ENCODE results near the gene VPS4B. TPM values are rescaled to one million over a fixed set of nuclear protein-coding genes. Genes with fewer than 3 reads are reported as not detected.

The VPS4B gene
- total and polyA plus RNA-seq, 10 of the 15 experiments (the other 5 are each of a cell fraction or from before 2014, with no cell fraction given): 21.4 to 37.6 (median 29.8) TPM

GRCh38 chr18:63344918-63345317 lies 77.4 kb downstream of the VPS4B start:
- ChIA-PET CTCF (no interaction called here), SMC1A (ENCODE audit: uncharacterized antibody, unreplicated experiment) (no interaction called here), RAD21 (ENCODE audit: unreplicated experiment) (no interaction called here), POLR2A (no interaction called here)
- intact Hi-C loops (cut with micrococcal nuclease; ENCODE audit: unreplicated experiment): loop anchor here (5.0 kb wide), 1 partner anchor 328 kb away; no protein-coding TSS in a partner anchor
- Histone ChIP-seq H3K4me2 (ENCODE audit: control insufficient read depth, insufficient read depth) (no peak overlapping the region), H3K27me3 (replicated peaks in 1 of 2; ENCODE audit: control insufficient read depth in 2 of 2, insufficient read depth in 2 of 2, low read length in 1 of 2) (no peaks in the 10 kb centered on the region), H3K79me2 (ENCODE audit: control insufficient read depth, insufficient read depth, low read length) (no peaks in the 10 kb centered on the region), H2AFZ (ENCODE audit: control insufficient read depth, low read depth, low read length) (no peak overlapping the region), H3K9me3 (replicated peaks; ENCODE audit: control insufficient read depth, insufficient read depth, low read length) (no peaks in the 10 kb centered on the region), H3K27ac (ENCODE audit: control insufficient read depth, insufficient read depth) (no peak overlapping the region), H4K20me1 (ENCODE audit: control insufficient read depth, insufficient read depth) (no peaks in the 10 kb centered on the region), H3K4me1 (ENCODE audit: control insufficient read depth, insufficient read depth, low read length) (no peaks in the 10 kb centered on the region), H3K9ac (ENCODE audit: control insufficient read depth, insufficient read depth, low read length) (no peak overlapping the region), H3K36me3 (ENCODE audit: control insufficient read depth in 2 of 2, insufficient read depth in 2 of 2, low read length in 1 of 2) (peaks cover 5 to 12% of the 10 kb centered on the region in 2 experiments; a peak in 3 of 4 replicates), H3K4me3 (no peak overlapping the region)
- BruUV-seq (replicated peaks): no TSS peak
- FAIRE-seq (no peak), DNase-seq (ENCODE audit: low read depth, low spot score) (no peak), ATAC-seq (no peak)
- no peak for TF ChIP-seq FOS (IDR thresholded peaks at IDR 0.05; ENCODE audit: borderline replicate concordance, extremely low read depth, insufficient read length)
- no peak for TF ChIP-seq RCOR1 (conservative IDR thresholded peaks at IDR 0.05; ENCODE audit: low read depth, low read length)
- TF ChIP-seq ZNF622 (IDR thresholded peaks at IDR 0.05): no peak
- no peak for TF ChIP-seq NR2C1 (IDR thresholded peaks at IDR 0.05)
- no peak for TF ChIP-seq SUZ12 (IDR thresholded peaks at IDR 0.05; ENCODE audit: unreplicated experiment)
- no peak for TF ChIP-seq BMI1 (IDR thresholded peaks at IDR 0.05; ENCODE audit: borderline replicate concordance)
- no peak for TF ChIP-seq SMAD1 (IDR thresholded peaks at IDR 0.05; ENCODE audit: low read depth, partially characterized antibody)
- no peak for TF ChIP-seq CREM (IDR thresholded peaks at IDR 0.05; ENCODE audit: low read depth)
- no peak for TF ChIP-seq CREB1 (IDR thresholded peaks at IDR 0.05; ENCODE audit: low read depth)
- TF ChIP-seq KDM1A (IDR thresholded peaks at IDR 0.05; ENCODE audit: borderline replicate concordance): no peak
- no peak for TF ChIP-seq SREBF1 (IDR thresholded peaks at IDR 0.05; ENCODE audit: low read length)
- no peak for TF ChIP-seq NFIC (IDR thresholded peaks at IDR 0.05; ENCODE audit: low read depth, low read length)
- no peak for TF ChIP-seq RFX5 (IDR thresholded peaks at IDR 0.05; ENCODE audit: low read depth, low read length)
- no peak for TF ChIP-seq EGR1 (IDR thresholded peaks at IDR 0.05; ENCODE audit: borderline replicate concordance in 1 of 2, low read depth in 2 of 2, low read length in 2 of 2)
- TF ChIP-seq PBX3 (IDR thresholded peaks at IDR 0.05; ENCODE audit: insufficient replicate concordance, low read depth, low read length): no peak
- no peak for TF ChIP-seq PML (IDR thresholded peaks at IDR 0.05; ENCODE audit: low read length)
- in situ Hi-C loops (cut with MboI): loop anchor here (25.0 kb wide), 1 partner anchor 633 kb away; the partner anchor contains the start of gene PHLPP1
- WGBS (ENCODE audit: insufficient coverage, insufficient replicate concordance, low lambda C conversion rate, missing lambda C conversion rate): 50% methylated on average over 2 of the region's 2 CpGs

Measured in GM12878 (cell line).